GM06990 (cell line): Measurements from ENCODE around the gene FIBP.

Experiments used
- DNase-seq: peaks from one replicate; pipeline ENCODE4 v3.0.0-alpha.2; 2011; ENCODE audit not compliant: insufficient read length; ENCODE audit errors: extremely low read depth
- H3K27me3 ChIP-seq: replicated peaks from 2 replicates; pipeline ENCODE4 v1.6.0; 2011; ENCODE audit warnings: low read length; ENCODE audit not compliant: control insufficient read depth, insufficient read depth
- H3K36me3 ChIP-seq: 2 replicates; pipeline ENCODE4 v1.5.1; 2011; ENCODE audit warnings: low read length; ENCODE audit not compliant: control insufficient read depth, insufficient read depth
- H3K4me3 ChIP-seq: replicated peaks from 2 replicates; pipeline ENCODE4 v1.5.1; 2011; ENCODE audit warnings: low read depth, mild to moderate bottlenecking, control low read depth, low read length
- CTCF ChIP-seq: IDR thresholded peaks from 2 replicates; pipeline ENCODE4 v1.5.1; 2011; ENCODE audit warnings: low read length, control low read depth, mild to moderate bottlenecking, inconsistent platforms; ENCODE audit not compliant: insufficient read depth, poor library complexity, severe bottlenecking

Gene FIBP

GRCh38 chr11:65868076-65868667 lies 20.1 kb downstream of the FIBP start:
- H3K4me3 ChIP-seq, result no peak overlapping the region
- H3K36me3 ChIP-seq, result peaks cover 34% of the 10 kb centered on the region
- TF ChIP-seq CTCF, result no peak
- DNase-seq, result no peak
- no peaks in the 10 kb centered on the region for H3K27me3 ChIP-seq

- no peak for DNase-seq
- no peaks in the 10 kb centered on the region for H3K27me3 ChIP-seq
- TF ChIP-seq CTCF, result no peak
- H3K4me3 ChIP-seq, result no peak overlapping the region
- peaks cover 40% of the 10 kb centered on the region for H3K36me3 ChIP-seq
Observed at GRCh38 chr11:65867284-65868071, 20.8 kb downstream of the FIBP start.

GRCh38 chr11:65866509-65867283 lies 21.6 kb downstream of the FIBP start:
- no peak for DNase-seq
- TF ChIP-seq CTCF, result no peak
- H3K4me3 ChIP-seq, result no peak overlapping the region
- H3K36me3 ChIP-seq, result peaks cover 44% of the 10 kb centered on the region
- H3K27me3 ChIP-seq, result no peaks in the 10 kb centered on the region

GRCh38 chr11:65865550-65866172 lies 22.6 kb downstream of the FIBP start:
- no peak for TF ChIP-seq CTCF
- no peak for DNase-seq
- no peaks in the 10 kb centered on the region for H3K27me3 ChIP-seq
- no peak overlapping the region for H3K4me3 ChIP-seq
- H3K36me3 ChIP-seq, result peaks cover 44% of the 10 kb centered on the region

GRCh38 chr11:65864706-65865471 lies 23.4 kb downstream of the FIBP start:
- peaks cover 44% of the 10 kb centered on the region for H3K36me3 ChIP-seq

More at GRCh38 chr11:65864706-65865471, 23.4 kb downstream of the FIBP start:
- Histone ChIP-seq H3K27me3 (no peaks in the 10 kb centered on the region), H3K4me3 (no peak overlapping the region)
- DNase-seq, result no peak
- TF ChIP-seq CTCF, result no peak
